ENCODE measurements around the gene TOM1L1.
A peak's percentile ranks its signal among the peaks of the same experiment; 100 is the strongest.

Gene TOM1L1

GRCh38 chr17:54948380-54948779, 47.7 kb downstream of the TOM1L1 start:
- no peak for DNase-seq (ENCODE audit: low spot score)

- no peak for DNase-seq (ENCODE audit: low spot score)
Measured at GRCh38 chr17:54950116-54950515, 49.5 kb downstream of the TOM1L1 start.

GRCh38 chr17:54951286-54951685, 50.6 kb downstream of the TOM1L1 start:
- DNase-seq (ENCODE audit: low spot score) = no peak

GRCh38 chr17:54956791-54957190, 56.1 kb downstream of the TOM1L1 start:
- DNase-seq (ENCODE audit: low spot score) = no peak

GRCh38 chr17:54967621-54968261, 67.1 kb downstream of the TOM1L1 start:
- peak; percentile 46 for DNase-seq (ENCODE audit: low spot score)

GRCh38 chr17:54968262-54968987, 67.8 kb downstream of the TOM1L1 start, which contains the start of the genes COX11 and STXBP4:
Gene COX11, minus strand, starts transcription at chr17:54968654. Its CDS starts 8 bp downstream, at chr17:54968646.
Gene STXBP4, plus strand, starts transcription at chr17:54968765. Its CDS starts 17,455 bp downstream, at chr17:54986220.
- DNase-seq (ENCODE audit: low spot score) = peak; percentile 96

- DNase-seq (ENCODE audit: low spot score) = peak; percentile 18
Measured at GRCh38 chr17:54968988-54969332, 68.3 kb downstream of the TOM1L1 start.

- DNase-seq (ENCODE audit: low spot score) = no peak
Measured at GRCh38 chr17:54969658-54970572, 69.3 kb downstream of the TOM1L1 start.

- no peak for DNase-seq (ENCODE audit: low spot score)
Measured at GRCh38 chr17:54971147-54971546, 70.5 kb downstream of the TOM1L1 start.

GRCh38 chr17:54971901-54972300, 71.2 kb downstream of the TOM1L1 start:
- no peak for DNase-seq (ENCODE audit: low spot score)

GRCh38 chr17:54972406-54973138, 71.9 kb downstream of the TOM1L1 start:
- no peak for DNase-seq (ENCODE audit: low spot score)

- DNase-seq (ENCODE audit: low spot score) = no peak
Measured at GRCh38 chr17:54974759-54975158, 74.1 kb downstream of the TOM1L1 start.

- DNase-seq (ENCODE audit: low spot score) = no peak
Measured at GRCh38 chr17:54976316-54976715, 75.7 kb downstream of the TOM1L1 start.

GRCh38 chr17:54977744-54978143, 77.1 kb downstream of the TOM1L1 start:
- no peak for DNase-seq (ENCODE audit: low spot score)

- no peak for DNase-seq (ENCODE audit: low spot score)
Measured at GRCh38 chr17:54979657-54980056, 79.0 kb downstream of the TOM1L1 start.

GRCh38 chr17:54980375-54980774, 79.7 kb downstream of the TOM1L1 start:
- no peak for DNase-seq (ENCODE audit: low spot score)

- no peak for DNase-seq (ENCODE audit: low spot score)
Measured at GRCh38 chr17:54982399-54982798, 81.7 kb downstream of the TOM1L1 start.

- no peak for DNase-seq (ENCODE audit: low spot score)
Measured at GRCh38 chr17:54983260-54983659, 82.6 kb downstream of the TOM1L1 start.

- DNase-seq (ENCODE audit: low spot score) = no peak
Measured at GRCh38 chr17:54985476-54985875, 84.8 kb downstream of the TOM1L1 start.

GRCh38 chr17:54990118-54990517, 89.5 kb downstream of the TOM1L1 start:
- no peak for DNase-seq (ENCODE audit: low spot score)

- no peak for DNase-seq (ENCODE audit: low spot score)
Measured at GRCh38 chr17:54991567-54991966, 90.9 kb downstream of the TOM1L1 start.
